Measurements from ENCODE around the gene NINJ2.

NINJ2 gene

DNA sequence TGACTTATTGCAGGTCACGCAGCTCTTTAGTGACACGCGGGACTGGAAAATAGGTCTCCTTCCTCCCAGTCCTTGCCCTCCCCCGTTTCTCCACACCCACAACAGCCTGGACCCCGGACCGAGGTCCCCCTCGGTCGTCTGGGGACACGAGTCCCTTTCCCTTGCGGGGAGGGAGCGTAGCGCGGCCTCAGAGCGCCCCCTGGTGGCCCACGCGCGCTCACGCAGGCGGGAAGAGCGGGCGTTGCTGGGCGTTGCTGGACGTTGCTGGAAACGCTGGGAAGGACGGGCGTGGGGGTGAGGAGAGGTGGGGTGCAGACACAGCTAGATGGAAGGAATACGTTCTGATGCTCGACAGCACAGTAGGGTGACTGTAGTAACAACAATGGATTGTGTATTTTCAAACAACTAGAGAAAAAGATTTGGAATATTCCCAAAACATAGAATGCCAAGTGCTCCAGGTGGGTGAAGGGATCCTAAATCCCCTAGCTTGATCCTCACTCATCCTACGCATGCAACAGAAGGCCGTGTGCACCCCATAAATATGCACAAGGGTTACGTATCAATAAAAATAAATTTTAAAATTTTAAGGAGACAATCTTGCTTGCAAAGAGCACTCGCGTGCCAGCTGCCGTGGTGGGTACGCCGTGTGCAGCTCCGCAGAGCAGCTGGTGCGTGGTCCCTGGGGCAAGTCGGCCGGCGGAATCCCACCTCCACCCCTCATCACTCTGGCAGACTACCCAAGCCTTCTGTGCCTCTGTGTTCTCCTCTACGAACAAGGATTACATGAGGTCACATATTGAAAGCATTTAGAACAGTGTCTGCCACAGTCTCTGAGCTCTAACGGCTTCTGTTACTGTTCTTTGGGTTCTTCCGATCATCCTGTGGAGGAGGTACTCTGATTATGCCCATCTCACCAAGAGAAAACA is 116.1 kb downstream of the NINJ2 start:
- DNase-seq (ENCODE audit: low spot score): peak; percentile 61

DNA sequence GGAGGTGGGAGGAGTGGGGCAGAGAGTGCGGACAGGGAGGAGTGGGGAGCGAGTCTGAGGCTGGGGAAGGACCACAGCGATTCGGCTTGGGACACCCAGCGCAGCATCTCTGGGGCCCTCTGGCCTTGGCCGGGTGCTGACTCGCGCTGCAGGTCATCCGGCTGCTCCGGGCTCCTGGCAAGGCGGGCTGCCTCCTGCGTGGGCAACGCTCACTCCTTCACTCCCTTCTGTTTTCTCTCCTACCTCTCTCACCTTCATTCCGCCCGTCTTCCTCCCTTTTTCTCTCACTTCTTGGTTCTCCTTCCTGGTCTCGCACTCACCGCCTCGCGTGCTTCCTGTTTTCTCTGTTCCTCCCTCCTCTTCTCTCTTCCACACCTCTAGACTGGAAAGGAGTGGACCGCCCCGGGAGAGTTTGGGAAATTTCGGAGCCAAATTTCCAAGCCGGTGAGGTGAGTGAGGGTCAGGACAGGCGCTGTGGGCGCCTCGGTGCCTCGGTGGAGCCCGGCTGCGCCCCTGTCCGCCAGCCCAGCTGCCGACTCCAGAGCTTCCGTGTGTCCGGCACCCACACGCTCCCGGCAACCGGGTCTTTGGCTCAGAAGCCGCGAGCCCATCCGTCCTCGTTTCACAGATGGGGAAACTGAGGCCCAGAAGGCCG is 116.9 kb downstream of the NINJ2 start:
- DNase-seq (ENCODE audit: low spot score): no peak

DNA sequence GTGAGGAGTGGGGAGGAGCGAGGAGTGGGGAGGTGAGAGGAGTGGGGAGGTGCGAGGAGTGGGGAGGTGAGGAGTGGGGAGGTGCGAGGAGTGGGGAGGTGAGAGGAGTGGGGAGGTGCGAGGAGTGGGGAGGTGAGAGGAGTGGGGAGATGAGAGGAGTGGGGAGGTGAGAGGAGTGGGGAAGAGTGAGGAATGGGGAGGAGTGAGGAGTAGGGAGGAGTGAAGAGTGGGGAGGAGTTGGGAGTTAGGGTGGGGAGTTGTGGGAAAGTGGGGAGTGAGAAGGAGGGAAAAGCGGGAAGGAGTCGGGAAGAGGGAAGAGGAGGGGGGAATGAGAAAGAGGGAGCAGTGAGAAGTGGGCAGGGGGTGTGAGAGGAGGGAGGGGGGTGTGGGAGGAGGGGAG is 117.4 kb downstream of the NINJ2 start:
- no peak for DNase-seq (ENCODE audit: low spot score)

DNA sequence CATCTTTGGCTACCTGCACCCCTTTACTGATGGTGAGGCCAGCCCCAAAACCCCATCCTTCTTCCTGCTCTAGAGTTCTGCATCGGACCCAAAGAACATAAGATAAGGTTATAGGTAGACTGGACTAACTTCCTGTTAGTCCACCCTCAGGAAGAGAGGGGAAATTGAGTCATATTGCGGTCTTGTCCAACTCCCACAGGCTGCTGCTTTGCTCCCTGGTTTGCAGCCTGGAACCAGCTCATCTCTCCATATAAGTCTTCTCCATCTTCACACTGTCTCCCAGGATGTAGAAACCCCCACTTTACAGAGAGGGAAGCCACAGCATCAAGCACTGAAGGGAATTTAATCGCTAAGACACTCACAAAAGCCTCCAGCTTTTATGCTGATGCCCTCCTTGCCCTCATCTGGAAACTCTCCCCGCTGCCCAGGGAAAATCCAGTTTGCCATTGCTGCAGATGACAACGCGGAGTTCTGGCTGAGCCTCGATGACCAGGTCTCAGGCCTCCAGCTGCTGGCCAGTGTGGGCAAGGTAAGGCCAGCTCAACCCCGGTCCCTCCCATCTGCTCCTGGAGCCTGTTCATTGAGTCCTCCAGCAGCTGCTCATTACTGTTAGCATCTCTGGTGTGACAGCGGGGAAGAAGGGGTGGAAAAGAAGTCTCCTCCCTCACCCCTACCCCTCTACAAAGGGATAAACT is 118.2 kb downstream of the NINJ2 start:
- no peak for DNase-seq (ENCODE audit: low spot score)

DNA sequence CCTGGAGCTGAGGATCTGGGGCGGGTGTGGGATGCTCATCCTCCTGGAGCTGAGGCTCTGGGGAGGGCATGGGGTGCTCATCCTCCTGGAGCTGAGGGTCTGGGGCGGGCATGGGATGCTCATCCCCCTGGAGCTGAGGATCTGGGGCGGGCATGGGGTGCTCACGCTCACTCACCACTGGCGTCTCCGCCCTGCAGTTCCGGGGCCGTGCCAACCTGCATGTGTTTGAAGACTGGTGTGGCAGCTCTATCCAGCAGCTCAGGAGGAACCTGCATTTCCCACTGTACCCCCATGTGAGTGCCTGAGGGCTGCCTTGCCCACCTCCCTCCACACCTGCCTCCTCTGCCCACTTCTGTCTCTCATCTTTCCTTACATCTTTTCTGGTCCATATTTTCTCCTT is 119.1 kb downstream of the NINJ2 start:
- DNase-seq (ENCODE audit: low spot score): no peak

DNA sequence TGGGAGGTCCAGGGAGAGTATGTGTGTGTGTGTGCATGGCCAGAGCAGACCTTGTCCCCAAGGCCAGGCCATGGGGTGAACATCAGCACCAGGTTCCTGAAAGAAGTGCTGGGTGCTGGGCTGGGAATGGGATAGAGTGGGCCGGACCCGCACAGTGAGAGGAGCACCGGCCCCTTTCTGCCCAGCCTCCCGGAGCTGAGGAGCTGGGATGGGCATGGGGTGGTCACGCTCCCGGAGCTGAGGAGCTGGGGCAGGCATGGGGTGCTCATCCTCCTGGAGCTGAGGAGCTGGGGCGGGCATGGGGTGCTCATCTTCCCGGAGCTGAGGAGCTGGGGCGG is 120.2 kb downstream of the NINJ2 start:
- DNase-seq (ENCODE audit: low spot score): no peak

DNA sequence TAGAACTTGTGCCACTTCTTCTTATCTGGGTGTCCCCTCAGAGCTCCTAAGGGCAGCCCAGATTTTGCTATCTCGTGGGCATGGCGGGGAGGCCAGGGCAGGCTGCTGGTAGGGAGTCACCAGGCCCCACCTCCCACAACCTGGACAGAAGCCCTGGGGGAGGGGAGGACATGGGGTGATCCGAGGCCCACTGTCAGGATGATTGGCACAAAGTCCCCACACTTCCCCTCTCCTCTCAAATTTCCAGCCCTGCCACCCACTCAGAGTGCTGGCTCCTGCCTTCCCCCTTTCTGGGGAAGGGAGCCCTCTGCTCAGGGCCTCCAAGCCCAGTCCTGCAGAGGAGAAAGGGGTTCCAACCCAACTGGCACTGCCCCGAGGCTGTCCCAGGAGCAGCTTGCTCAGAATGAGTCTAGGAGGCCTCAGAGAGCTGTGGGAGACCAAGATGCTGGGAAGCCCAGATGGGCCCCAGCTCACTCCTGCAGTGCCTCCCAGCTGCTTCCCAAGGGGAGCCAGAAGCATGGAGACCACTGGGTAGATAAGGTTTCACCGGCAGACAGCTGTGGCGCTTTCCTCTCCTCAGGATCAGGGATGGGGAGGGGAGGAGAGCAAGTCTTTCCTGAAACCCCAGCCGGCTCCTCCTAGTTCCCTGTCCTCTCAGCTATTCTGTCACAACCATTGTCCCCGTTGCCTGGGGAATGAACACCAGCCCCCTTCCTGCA is 120.7 kb downstream of the NINJ2 start:
- DNase-seq (ENCODE audit: low spot score): no peak

DNA sequence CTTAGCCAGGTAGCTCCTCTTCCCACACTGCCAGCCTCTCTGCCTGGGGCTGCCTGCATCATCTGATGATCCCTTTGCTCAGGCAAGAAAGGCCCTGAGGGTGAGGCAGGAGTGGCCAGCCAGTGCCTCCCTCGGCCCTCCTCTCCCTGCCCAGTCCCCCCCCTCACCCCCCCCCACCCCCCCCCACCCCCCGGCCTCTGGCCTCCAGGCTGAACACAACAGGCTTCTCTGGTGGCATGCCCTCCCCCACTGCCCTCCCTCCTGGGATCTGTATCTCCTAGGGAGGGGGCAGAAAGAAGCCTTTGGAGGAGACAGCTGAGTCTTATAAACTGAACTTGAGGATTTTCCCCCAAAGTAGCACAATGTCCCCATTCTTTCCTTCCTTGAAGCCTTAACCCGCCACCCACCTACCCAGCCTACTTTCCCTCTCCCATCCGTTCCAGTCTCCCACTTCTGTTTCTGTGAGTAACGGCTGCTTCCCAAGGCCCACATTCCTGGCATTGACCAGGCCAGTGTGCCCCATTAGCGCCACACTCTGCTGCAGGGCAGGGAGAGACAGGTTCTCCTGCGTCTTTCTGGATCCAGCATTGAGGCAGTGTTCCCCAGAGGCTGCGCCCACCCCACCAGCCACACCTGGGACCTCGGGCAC is 121.4 kb downstream of the NINJ2 start:
- DNase-seq (ENCODE audit: low spot score): no peak

DNA sequence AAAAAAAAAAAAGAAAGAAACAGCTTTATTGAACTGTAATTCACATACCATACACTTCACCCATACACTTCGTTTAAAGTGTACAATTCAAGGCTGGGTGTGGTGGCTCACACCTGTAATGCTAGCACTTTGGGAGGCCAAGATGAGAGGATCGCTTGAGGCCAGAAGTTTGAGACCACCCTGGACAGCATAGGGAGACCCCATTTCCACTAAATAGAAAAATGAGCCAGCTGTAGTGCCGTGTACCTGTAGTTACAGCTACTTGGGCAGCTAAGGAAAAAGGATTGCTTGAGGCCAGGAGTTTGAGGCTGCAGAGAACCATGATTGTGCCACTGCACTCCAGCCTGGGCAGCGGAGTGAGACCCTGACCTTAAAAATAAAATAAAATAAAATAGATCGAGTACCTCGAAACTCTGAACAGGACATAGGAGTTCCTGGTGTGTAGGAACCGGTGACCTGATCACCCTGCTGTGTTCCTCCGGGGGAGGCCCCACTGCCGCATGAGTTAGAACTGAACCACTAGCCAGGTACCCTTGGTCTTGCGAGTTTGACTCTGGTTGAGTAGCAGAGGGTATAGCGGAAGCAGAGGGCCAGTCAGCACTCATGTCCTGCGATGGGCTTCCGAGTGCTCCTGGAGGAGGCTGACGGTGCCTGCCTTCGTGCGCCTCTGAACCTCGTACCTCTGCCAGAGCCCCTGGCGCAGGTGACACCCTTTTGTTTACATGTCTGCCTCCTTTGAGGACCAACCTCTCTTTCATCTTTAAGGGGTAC is 123.5 kb downstream of the NINJ2 start:
- DNase-seq (ENCODE audit: low spot score): no peak

DNA sequence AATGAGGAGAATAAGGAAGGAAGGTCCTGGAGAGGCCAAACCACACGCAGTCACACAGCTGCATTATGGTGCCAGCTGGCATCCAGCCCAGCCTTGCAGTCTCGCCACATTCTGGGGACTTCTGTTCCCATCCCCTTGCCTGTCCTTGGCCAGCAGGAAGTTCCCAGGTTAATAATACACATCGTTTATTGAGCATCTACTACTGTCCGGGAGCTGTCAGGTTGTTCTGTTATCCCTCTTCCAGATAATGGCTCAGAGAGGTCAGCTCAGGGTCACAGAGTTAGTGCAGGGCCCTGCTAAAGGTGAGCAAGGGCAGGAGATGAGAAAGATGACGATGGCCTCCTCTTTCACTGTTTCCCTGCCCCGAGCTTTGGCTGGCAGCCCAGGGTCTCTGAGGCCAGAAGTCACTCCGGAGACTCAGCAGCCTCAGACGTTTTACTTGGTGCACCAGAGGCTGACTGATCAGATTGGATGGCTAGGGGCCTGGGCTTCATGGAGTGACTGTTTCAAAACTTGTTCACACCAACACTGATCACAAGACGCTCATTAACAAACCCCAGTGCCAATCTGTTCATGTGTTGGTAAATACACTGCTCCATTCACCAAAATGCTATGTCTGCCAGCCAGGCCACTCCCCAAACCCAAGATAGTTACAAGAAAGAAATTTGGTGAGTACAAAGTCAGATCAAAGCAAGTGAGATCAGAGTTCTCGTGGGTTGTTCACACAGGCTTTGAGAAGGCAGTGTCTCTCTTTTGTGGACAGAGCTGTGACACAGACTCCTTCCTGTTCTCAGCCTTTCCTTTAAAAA is 124.3 kb downstream of the NINJ2 start:
- peak; percentile 79 for DNase-seq (ENCODE audit: low spot score)

DNA sequence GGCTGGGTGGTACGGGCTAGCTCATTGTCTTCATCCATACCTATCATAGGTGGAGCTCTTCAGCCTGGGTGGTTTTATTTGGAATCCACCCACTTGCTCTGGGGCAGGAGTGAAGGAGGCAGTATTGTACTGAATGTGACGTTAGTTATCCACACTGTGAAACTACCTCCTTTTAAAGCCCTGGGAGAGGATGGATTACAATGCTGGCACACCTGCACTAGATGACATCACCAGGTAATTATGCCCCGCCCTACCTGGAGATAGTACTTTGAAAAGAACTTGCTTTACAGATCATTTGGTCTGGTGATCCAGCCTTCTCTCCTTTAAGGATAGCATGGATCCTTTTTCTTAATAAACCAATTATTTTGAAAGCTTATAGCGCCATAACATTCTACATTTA is 125.5 kb downstream of the NINJ2 start:
- DNase-seq (ENCODE audit: low spot score): no peak

DNA sequence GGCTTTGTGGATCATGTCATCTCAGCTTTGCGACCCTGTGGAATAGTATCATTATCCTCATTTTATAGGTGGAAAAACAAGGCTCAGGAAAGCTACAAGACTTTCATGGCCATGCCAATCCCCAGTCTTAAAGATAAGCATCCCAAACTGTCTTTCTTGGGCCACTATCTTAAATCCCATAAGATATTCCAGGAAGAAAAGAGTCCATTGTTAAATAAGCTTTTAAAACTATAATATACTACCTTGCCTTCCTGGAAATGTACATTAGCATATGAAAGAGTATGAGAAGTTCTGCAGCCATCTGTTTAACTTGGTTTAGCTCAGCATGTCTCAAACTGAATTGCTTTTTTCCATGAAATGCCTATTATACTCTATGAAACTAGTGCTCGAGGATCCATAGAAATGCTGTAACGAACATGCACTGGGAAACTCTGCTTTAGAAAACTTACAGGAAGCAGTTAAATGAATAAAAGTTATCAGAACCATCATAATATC is 126.4 kb downstream of the NINJ2 start:
- no peak for DNase-seq (ENCODE audit: low spot score)

DNA sequence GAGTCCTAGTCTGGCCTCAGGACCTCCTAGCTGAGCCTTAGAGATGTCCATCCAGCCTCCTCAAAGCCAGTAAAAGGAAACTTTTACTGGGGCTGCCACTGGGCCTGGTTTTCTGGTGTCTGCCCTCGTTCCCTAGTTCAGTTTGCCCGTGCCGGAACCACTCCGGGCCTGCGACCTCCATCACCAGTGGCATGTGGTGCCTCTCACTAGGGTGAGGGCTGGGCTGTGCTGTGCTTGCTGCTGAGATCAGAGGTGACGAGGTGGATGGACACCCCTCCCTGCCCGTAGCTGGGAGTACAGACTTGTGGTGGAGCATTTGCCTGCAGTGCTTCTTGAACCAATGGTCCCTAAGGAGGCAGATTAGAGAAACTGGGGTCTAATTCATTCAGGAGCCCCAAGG is 127.8 kb downstream of the NINJ2 start:
- no peak for DNase-seq (ENCODE audit: low spot score)

DNA sequence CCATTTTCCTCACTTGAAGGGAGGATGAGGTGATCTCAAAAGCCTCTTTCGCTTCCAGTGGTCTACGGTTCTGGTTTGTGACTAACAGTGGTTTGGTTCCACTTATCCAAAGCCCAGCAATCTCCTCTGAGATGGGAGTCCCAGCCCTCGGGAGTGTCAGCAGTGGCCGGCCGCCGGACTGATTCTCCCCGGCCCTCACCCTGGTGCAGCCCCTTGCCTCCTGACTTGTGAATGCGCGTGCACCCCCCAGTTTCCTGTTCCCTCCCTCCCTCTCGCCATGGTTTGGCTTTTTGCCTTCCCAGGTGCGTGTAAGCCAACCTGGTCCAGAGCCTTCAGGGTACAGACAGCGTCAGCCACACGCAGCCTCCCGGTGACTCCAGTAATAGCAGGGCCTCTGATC is 129.0 kb downstream of the NINJ2 start:
- DNase-seq (ENCODE audit: low spot score): no peak

DNA sequence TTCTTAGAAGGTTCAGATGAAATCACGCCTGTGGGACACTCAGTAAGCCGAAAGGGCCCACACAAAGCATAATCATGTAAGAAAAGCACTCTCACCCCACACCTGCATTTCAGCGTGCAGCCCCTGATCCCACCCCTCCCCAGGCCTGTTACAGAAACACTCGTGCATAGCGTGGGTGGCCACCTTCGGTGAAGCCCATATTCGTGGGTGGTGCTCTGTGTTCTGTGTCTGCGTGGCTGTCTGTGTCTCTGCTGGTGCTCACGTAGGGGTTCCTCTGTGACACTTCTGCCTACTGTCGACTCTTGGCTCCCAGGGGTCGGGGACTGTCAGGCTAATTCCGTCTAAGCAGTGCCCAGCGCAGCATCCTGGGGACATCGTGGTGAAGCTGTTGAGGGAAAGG is 129.5 kb downstream of the NINJ2 start:
- DNase-seq (ENCODE audit: low spot score): no peak

DNA sequence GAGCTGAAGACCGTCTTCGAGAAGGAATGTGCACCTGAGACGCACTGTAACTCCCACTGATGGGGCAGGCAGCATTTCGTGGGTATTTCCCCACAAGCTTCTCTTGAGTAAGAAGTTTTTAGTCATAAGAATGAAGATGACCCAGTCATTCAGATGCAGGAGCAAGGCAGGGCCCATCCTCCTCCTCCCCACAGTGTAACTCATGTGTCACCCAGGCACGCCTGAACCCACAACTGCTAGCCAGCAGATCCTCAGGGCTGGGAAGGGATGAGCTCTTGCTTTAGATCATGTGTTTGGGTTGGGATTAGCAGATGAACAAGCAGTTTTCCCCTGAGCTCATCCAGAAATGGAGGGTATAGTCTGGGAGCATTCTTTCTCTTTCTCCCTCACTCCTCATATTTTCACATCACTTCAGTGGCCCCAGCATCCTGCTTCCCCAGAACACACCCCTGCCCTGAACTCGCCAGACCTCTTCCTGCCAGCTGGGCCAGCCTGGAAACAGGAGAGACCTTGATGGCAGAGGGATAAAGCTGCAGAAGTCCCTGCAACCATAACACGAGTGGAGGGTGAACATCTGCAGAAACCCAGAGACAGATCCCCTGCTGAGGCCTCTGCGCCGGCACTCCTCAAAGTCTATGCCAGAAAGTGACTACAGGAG is 130.2 kb downstream of the NINJ2 start:
- DNase-seq (ENCODE audit: low spot score): no peak

DNA sequence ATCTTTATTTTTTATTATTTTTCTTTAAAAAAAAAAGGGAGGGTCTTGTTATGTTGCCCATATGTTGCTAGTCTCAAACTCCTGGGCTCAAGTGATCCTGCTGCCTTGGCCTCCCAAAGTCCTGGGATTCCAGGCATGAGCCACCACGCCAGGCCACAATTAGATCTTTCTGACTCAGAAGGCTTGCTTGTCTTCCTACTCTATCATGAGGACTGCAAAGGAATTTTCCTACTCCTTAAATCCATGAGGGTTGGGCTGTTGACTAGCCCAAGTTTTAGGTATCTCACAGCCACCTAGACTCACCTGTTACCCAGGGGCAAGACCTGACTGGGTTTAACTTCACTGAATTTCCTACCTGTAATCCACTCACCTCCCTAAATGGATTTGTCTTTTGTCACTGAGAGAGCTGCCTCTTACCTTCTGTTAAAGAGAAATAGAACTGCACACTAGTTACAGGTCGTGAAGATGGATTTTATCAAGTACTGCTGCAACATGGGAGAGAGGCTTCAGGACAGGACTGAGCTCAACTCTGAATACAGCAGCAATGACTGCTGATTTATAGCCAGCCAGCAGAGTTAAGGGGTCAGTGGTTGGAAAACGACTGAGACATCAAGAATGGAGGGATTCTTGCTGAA is 131.2 kb downstream of the NINJ2 start:
- DNase-seq (ENCODE audit: low spot score): no peak

DNA sequence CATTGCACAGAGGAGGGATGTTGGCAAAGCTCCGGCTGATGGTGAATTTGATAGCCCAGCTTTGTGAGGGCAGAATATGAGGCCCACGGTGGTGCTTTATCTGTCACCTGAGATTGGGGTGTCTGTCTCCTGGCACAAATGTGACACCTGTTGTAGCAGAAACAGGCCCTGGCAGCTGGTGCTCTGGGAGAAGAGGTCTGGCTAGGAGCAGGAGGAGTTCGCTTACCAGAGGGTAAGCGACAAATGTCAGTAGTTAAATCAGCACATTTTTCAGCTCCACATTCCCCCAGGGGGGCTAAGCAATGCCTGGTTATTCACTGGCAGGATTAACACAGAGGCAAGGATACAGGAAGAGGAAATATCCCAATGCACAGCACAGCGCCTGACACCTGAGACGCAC is 132.4 kb downstream of the NINJ2 start:
- no peak for DNase-seq (ENCODE audit: low spot score)

DNA sequence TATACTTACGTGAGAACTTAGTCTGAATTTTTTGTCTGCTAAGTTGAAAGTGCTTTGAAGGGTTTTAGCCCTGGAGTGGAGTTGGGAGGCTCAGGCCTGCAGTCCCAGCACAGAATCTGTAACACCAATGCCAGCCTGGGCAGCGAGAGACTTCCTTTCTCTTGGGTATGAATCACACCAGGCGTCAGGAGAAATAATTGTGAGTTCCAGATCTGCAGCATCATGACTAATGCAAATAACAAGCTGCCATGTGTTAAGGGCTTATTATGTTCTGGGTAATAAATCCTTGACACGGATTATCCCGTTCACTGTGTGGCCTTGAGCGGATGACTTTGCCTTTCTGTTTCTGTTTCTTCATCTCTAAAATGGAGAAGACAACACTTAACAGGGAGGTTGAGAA is 132.9 kb downstream of the NINJ2 start:
- DNase-seq (ENCODE audit: low spot score): no peak
